Prostate gland (tissue), 2 donors: ENCODE data around the gene L3MBTL4.

Source experiments
- CTCF ChIP-seq, 4 experiments: fragments of 200-600 bp in 2 of 4; fragments of 450-650 bp in 2 of 4; sonication (generic) in 2 of 4; IDR thresholded peaks; 1 replicate in 3 of 4; 2 replicates in 1 of 4; pipeline ENCODE4 v1.5.1; 2016 to 2019; ENCODE audit warnings: antibody characterized with exemption in 4 of 4, mild to moderate bottlenecking in 2 of 4, moderate library complexity in 2 of 4
- POLR2A ChIP-seq: fragments of 450-650 bp; IDR thresholded peaks from one replicate; pipeline ENCODE4 v1.6.1; 2016; ENCODE audit warnings: antibody characterized with exemption, mild to moderate bottlenecking
- POLR2AphosphoS5 ChIP-seq: sonication (generic); formaldehyde crosslinking; IDR thresholded peaks from one replicate; pipeline ENCODE4 v1.6.1; 2017; ENCODE audit warnings: antibody characterized with exemption

DNA sequence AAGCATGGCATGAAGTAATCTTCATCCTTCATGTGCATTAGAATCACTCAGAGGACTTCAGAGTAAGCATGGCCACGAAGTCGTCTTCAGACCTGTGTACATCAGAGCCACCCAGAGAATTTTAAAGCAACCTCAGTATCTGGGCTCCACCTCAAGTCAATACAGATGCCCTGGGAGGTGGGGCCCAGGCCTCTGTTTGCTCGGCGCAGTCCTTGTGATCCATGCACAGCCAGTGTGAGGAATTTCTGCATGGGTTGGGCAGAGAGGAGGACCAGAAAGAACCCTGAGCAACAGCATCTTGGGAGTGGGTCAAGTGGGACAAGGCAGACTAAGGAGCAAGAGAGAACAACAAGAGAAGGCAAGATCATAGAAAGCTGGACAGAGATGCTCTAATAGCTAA, 299.0 kb downstream of the L3MBTL4 start:
- no peak for TF ChIP-seq POLR2A
- TF ChIP-seq CTCF (IDR thresholded peaks at IDR 0.05): no peak
- no peak for TF ChIP-seq POLR2AphosphoS5
